NCI-H1436 (cell line): ENCODE data around the gene ZFAND3.

ENCODE experiments used
- DNase-seq: peaks from one replicate; lab custom pipeline; 2025; lab: John Stamatoyannopoulos, UW

ZFAND3 gene

DNA sequence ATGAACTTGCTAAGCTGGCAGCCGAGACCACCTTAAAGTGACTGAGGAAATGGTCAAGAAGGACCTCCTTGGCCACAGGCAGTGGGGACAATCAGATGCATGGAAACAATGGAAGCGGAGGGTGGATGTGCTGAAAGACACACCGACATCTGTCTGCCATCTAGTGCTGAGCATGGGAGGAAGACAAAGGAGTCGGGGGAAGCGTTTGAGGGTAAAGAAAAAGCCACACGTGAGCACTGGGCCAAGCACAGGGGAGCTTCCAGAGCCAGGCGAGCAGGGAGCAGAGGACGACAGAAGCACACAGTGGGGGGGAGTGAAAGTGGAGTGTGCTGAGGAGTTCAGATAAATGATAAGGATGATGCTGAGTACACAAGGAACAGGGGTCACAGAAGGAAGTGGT lies 367.8 kb downstream of the ZFAND3 start:
- DNase-seq: no peak

DNA sequence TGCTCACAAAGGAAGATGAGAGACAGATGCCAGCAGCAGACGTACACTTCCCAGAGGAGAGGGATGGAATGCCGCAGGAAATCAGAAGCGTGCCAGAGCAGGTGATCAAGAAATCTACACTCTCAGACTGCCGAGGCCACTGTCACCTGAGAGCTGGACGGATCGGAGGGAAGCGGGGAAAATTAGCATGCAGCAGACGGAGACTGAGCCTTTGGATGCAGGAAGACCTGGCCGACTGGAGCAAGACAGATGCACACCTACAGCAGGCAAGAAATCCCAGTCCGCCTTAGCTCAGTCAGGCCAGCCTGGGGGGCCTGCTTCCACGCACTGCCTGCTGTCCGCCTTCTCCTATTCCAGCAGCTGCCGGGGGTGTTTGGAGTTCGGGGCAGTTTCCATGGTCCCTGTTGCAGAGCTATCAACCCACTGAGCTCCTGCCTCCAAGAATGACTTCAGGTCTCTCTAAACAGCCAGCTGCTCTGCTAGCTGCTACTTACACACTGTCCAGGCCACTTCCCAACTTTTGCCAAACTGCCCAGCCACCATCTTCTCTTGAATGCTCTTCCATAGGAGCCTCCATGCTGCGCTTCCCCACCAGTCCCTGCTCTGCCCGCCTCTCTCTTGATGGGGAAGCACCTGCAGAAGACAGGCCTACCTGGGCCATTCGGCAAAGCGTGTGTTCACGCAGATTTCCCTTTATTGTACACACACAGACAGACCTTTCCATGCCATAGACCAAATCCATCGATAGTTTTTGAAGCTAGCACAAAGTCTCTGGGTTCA lies 368.5 kb downstream of the ZFAND3 start:
- no peak for DNase-seq

DNA sequence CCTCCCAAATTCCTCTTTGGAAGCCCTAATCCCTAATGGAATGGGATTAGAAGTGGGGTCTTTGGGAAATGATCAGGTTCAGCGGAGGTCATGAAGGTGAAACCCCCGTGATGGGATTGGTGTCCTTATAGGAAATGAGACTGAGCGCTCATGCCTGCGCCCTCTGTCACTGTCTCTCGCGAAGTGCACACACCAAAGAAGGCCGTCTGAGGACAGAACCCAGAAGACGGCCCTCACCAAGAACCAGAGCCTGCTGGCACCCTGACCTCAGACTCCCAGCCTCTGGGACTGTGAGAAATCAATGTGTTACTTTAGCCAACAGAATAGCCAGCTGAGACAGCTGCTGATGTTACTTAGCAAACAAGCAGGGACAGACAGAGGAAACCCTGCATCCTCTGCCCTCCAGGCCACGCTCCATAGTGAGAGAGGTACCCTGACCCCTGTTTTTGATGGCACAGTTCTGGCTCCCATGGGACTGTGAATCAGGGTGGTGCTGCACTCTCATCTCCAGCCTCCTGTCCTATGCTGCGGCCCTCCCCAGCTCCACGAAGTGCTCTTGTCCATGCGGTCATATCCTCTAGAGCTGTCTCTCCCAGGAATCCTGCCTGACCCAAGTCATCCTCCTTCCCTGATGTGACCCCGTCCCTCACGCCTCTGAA lies 369.3 kb downstream of the ZFAND3 start:
- DNase-seq: no peak

DNA sequence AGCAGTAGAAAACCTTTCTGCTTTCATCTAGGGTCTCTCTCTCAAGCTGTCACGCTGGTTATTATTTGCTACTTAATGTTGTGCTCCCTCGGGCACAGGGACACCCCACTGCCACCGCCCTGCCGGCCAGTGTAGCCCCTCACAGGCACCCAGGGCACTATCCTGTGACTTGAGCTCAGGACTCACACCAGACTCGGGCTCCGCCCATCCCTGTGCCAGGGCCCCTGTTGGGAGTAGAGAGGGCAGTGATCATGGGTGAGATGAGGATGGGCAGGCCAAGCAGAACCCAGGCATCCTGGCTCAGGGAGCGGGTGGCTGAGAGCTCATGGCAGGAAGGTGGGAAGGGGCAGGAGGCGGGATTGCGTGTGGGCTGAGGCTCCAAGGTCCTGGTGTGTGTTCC lies 371.9 kb downstream of the ZFAND3 start:
- DNase-seq: no peak

DNA sequence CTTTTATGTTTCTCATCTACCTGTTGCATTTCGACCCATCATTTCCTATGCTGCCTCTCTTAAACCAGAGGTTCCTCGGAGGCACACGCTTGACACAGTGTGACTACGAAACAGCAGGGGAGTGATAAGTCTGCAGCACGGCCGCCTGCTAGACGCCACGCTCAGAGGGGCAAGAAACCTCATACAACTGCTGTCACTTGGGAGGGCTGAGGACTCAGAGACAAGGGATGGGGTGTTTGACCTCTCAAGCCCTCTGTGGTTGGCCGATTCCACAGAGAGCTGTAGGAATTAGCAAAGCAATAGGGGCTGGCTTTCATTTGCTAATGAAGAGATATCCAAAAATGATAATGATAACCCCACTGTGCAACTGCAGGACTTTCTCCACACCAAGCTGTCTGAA lies 372.5 kb downstream of the ZFAND3 start:
- DNase-seq: no peak

DNA sequence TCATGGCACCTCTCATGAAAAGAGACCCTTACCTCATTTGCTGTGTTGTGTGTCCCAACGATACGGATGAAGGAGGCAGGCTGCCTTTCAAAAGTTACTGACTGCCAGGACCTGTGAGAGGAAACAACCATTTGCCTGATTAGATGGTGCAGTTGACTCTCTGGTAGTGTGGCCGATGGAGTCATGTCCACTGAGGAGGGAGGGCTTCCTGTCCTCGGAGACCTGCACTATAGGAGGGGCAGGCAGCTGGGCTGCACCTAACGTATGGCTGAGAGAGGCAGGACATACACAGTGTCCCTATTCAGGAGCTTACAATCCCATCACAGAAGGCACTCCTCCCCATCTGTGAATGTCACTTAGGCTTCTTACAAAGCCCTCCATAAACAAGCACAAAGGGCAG lies 373.0 kb downstream of the ZFAND3 start:
- no peak for DNase-seq

DNA sequence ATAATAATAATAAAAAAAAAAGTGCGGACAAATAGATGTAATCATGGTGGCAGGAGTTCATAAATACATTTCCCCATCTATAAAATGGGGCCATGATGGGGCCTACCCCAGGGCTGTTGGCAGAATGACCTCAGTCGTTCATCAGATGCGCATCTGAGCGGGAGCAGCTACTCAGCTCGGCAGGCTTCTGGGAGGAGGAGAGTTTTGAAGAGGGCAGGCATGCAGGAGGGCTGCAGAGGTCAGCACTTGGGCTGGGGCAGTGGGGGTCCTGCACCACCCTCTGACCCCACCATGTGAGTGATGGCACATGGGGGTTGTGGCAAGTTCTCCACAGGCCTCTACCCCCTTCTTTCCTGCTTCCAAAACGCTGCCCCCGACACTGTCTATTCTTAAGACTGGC lies 373.5 kb downstream of the ZFAND3 start:
- no peak for DNase-seq

DNA sequence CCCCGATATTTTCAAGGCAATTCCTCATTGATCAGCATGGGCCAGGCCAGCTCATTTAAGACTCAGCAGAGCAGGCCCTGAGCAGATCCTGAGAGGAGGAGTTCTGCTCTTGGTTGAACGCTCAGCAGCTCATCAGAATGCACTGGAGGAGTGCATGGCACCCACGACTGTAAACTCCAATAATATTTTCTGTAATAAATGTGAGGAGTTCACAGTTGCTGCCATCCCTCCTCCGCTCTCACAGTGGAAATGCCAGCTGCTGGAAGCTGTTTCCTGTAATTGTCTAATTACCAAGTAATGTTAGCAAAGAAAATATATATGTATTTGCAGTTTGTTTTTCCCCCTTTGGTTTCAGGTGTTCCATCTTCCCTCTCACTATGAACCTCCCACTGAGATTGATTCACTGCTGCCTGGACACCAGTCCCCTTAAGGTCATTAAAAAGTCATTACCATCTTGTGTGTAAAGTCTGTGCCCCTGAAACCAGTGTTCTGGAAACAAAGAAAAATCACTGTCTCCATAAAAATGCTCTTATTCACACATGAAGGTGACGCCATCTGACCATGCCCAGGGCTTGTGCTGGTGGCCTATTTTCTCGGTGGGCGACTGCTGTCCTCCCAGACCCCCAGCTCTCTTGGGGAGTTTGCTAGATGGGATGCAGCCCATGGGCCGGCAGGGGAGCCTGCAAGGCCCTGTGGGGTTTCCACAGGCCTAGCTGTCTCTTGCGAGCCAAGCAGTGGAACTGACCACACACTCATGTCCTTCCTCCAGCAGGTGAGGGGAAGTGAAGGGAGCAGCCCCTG lies 374.2 kb downstream of the ZFAND3 start:
- no peak for DNase-seq

DNA sequence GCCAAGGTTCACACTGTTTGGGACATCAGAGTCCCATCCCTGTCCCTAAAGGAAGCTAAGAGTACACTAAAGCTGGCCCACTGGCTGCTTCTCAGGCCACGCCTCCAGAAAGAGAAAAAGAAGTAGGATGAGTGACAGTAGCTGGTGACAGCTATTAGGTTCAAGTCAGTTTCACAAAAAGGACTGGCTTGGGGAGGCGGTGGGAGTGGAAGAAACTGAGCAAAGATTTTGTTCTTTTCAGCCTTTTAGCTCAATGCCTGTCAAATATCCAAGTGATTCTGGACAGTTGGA lies 374.7 kb downstream of the ZFAND3 start:
- DNase-seq: no peak

DNA sequence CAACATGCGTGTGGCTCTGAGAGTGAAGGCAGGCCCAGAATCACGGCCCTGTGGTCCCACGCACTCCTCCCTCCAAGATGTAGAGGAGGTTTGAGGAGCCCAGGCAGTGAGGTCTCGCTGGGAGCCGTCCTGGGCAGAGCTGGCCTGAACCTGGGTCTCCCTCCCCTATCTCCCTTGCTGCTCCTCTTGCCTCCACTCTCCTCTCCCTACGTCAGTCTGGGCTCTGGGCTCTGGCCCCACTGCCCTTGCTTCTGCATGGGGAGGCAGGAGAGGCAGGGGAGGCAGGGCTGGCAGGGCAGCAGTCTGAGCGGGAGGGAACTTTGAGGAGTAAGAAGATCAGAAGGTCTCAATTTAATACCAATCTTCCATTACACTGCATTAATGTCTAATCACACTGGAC lies 375.1 kb downstream of the ZFAND3 start:
- no peak for DNase-seq

DNA sequence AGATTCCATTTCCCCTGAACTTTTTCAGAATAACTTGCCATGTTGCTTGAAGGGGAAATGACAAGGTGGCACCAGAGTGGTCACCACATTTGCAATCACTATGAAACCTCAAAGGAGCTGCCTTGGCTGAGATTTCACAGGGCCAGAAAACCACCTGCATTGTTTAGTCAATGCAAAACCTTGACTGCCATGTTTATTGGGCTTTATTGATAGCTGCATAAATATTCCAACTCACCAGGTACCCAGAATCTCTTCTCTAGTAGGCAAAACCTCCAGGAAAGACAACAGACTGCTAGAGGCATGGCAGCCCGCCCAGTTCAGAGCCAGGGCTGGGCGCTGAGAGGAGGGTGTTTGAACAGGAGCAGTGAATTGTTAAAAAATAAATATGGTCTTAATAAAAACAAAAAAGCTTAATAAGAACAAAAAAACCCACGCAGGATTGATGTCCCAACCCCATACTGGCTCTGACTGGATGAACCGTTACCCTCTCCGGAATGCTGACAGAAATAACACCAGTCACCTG lies 375.6 kb downstream of the ZFAND3 start:
- DNase-seq: no peak

DNA sequence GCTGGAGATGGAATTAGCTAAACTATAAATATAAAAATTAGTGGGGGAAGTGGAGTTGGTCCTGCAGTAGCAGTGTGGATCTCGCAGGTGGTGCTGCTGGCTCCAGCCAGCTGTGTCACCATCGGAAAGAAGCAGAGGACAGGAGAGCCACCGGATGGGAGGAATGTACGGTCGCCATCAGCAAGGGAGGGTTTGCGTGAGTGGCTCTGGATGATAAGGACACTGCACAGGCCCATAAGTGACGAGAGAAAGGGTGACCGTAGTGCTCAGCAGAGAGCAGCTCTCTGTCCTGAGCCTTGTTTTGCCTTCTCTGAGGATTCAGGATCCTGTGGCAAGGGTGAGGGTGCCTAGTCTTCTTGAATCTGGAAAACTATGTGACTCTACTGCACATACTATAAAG lies 378.7 kb downstream of the ZFAND3 start:
- DNase-seq: no peak
